GM12892 (cell line): ENCODE data around the gene RPTOR.

Source experiments
- POLR2A ChIP-seq: IDR thresholded peaks from 2 replicates; pipeline ENCODE4 v1.6.1; 2011; ENCODE audit warnings: low read depth, low read length, control low read depth
- POLR2AphosphoS5 ChIP-seq: IDR thresholded peaks from 2 replicates; pipeline ENCODE4 v1.6.1; 2011; ENCODE audit warnings: low read depth, low read length, control low read depth
- TAF1 ChIP-seq: IDR thresholded peaks from 2 replicates; pipeline ENCODE4 v1.6.1; 2011; ENCODE audit warnings: low read depth, mild to moderate bottlenecking, control low read depth, low read length, borderline replicate concordance

- TF ChIP-seq POLR2A, result no peak
- no peak for TF ChIP-seq POLR2AphosphoS5
- TF ChIP-seq TAF1, result no peak
Measured at GRCh38 chr17:80836658-80836965, 292.0 kb downstream of the RPTOR start.
